K562 (cell line): ENCODE data around the gene SMIM30. TPM values are rescaled to one million over a fixed set of nuclear protein-coding genes. Genes with fewer than 3 reads are reported as not detected.

Experiments used
- EP400 ChIP-seq: fragments of 450-650 bp; IDR thresholded peaks from 2 replicates; pipeline ENCODE4 v1.6.1; 2017; ENCODE audit warnings: antibody characterized with exemption, mild to moderate bottlenecking, moderate library complexity
- GABPB2 ChIP-seq: fragments of 250-450 bp; sonication (Bioruptor Pico); conservative IDR thresholded peaks from 2 replicates; pipeline ENCODE4 v1.5.1; 2021; ENCODE audit warnings: mild to moderate bottlenecking
- HEY1 ChIP-seq: fragments of 250-450 bp; sonication (Bioruptor Pico); IDR thresholded peaks from 2 replicates; pipeline ENCODE4 v1.5.0; 2020; ENCODE audit warnings: mild to moderate bottlenecking, moderate library complexity, borderline replicate concordance
- MCM5 ChIP-seq: fragments of 450-650 bp; IDR thresholded peaks from 2 replicates; pipeline ENCODE4 v1.6.1; 2016; ENCODE audit warnings: low read depth
- MTA1 ChIP-seq: fragments of 450-650 bp; IDR thresholded peaks from 2 replicates; pipeline ENCODE4 v1.6.1; 2017; ENCODE audit warnings: borderline replicate concordance
- MYC ChIP-seq, 2 experiments: fragments of 250-450 bp in 1 of 2; sonication (Bioruptor Pico) in 1 of 2; IDR thresholded peaks; 2 replicates each; pipeline versions ENCODE4 v1.5.1 to v1.6.1; 2012 to 2021; ENCODE audit warnings: low read depth in 2 of 2, borderline replicate concordance in 1 of 2, improper control_type of control experiment in 1 of 2, low read length in 1 of 2, mild to moderate bottlenecking in 1 of 2, moderate library complexity in 1 of 2
- NCOA2 ChIP-seq, 2 experiments: fragments of 450-650 bp; IDR thresholded peaks; 2 replicates each; pipeline ENCODE4 v1.6.1; 2018; ENCODE audit warnings: mild to moderate bottlenecking in 2 of 2, moderate library complexity in 1 of 2; ENCODE audit not compliant: partially characterized antibody in 2 of 2
- NFE2 ChIP-seq: IDR thresholded peaks from 2 replicates; pipeline ENCODE4 v1.6.1; 2014; ENCODE audit warnings: antibody characterized with exemption, low read depth
- PHF20 ChIP-seq: fragments of 450-650 bp; IDR thresholded peaks from 2 replicates; pipeline ENCODE4 v1.6.1; 2018; ENCODE audit not compliant: partially characterized antibody
- XRCC4 ChIP-seq: IDR thresholded peaks from one replicate; pipeline ENCODE4 v1.6.1; 2011; ENCODE audit not compliant: insufficient read depth, insufficient read length; ENCODE audit errors: extremely low read depth
- polyA plus RNA-seq, 8 experiments: library from polyadenylated mRNA; depleted of rRNA in 4 of 8; stranded (reverse) in 5 of 8; unstranded in 3 of 8; fragments of >200 nt; fragmentation: Nextera tagmentation in 2 of 8; fragmentation: Illumina TruSeq in 1 of 8; extraction: Ambion mirVana in 2 of 8; extraction: Trizol in 1 of 8; gene quantifications; 2 replicates each; pipeline versions ENCODE4 v1.2.1 to v1.2.3, GENCODE V29; 2011 to 2014; ENCODE audit warnings: inconsistent platforms in 1 of 8, missing spikeins in 1 of 8
- total RNA-seq, 7 experiments: library from RNA; depleted of rRNA in 6 of 7; stranded (reverse); fragments of >200 nt in 6 of 7; fragmentation: Illumina TruSeq in 2 of 7; extraction: Trizol in 2 of 7; gene quantifications; 2 replicates each; pipeline versions ENCODE4 v1.2.1 to v1.2.3, GENCODE V29; 2011 to 2021; ENCODE audit warnings: low replicate concordance in 1 of 7
- TF ChIP-seq, protein P1 (sequence below), 3 experiments: fragments of 200-800 bp in 1 of 3; fragments of 250-450 bp in 1 of 3; fragments of 450-650 bp in 1 of 3; sonication (Bioruptor Pico) in 1 of 3; sonication (Bioruptor generic) in 1 of 3; formaldehyde crosslinking in 1 of 3; IDR thresholded peaks; 2 replicates each; pipeline versions ENCODE4 v1.6.1 to v1.8.0; 2016 to 2022; ENCODE audit warnings: mild to moderate bottlenecking in 2 of 3, missing genetic modification characterization in 2 of 3, missing compliant biosample characterization in 1 of 3, moderate library complexity in 1 of 3
- TF ChIP-seq, protein P2 (sequence below): sonication (generic); formaldehyde crosslinking; IDR thresholded peaks from 2 replicates; pipeline ENCODE4 v1.8.1; 2023; ENCODE audit warnings: mild to moderate bottlenecking, missing genetic modification reagents, moderate library complexity
- TF ChIP-seq, protein P3 (sequence below): fragments of 450-650 bp; IDR thresholded peaks from 2 replicates; pipeline ENCODE4 v1.7.1; 2018; ENCODE audit warnings: mild to moderate bottlenecking, low read depth; ENCODE audit not compliant: partially characterized antibody
- TF ChIP-seq, protein P4 (sequence below): fragments of 450-650 bp; formaldehyde crosslinking; IDR thresholded peaks from 2 replicates; pipeline ENCODE4 v1.4.0; 2022; ENCODE audit warnings: mild to moderate bottlenecking, moderate library complexity
- TF ChIP-seq, protein P5 (sequence below): fragments of 450-650 bp; formaldehyde crosslinking; IDR thresholded peaks from 2 replicates; pipeline ENCODE4 v1.4.0; 2020; ENCODE audit warnings: mild to moderate bottlenecking, moderate library complexity

SMIM30 gene
- total and polyA plus RNA-seq, 9 of the 15 experiments (the other 6 are each of a cell fraction or from before 2014, with no cell fraction given), result 161 to 891 (median 316) TPM

DNA sequence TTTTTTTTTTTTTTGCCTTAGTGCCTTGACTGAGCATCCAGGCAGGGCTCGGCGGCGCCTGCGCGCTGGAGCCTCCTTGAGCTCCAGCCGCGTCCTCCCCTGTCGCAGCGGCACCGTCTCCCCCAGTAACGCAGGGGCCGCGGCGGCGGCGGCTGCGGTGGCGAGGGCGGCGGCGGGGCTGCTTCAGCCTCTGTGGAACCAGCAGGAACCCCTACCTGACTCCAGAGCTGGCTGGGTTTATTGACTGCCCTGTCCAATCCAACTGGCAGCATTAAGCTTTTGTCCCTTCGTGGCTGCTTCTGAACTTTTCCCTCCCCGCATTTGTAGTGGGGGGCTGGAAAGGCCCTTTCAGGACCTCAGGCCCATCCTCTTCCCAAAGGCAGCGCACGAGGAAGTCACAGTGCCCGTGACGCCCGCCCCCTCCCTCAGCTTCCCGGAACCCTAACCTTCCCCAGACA is 31.9 kb downstream of the SMIM30 start, which contains the start of gene GPR85 (continued):
- TF ChIP-seq, protein P1, sequence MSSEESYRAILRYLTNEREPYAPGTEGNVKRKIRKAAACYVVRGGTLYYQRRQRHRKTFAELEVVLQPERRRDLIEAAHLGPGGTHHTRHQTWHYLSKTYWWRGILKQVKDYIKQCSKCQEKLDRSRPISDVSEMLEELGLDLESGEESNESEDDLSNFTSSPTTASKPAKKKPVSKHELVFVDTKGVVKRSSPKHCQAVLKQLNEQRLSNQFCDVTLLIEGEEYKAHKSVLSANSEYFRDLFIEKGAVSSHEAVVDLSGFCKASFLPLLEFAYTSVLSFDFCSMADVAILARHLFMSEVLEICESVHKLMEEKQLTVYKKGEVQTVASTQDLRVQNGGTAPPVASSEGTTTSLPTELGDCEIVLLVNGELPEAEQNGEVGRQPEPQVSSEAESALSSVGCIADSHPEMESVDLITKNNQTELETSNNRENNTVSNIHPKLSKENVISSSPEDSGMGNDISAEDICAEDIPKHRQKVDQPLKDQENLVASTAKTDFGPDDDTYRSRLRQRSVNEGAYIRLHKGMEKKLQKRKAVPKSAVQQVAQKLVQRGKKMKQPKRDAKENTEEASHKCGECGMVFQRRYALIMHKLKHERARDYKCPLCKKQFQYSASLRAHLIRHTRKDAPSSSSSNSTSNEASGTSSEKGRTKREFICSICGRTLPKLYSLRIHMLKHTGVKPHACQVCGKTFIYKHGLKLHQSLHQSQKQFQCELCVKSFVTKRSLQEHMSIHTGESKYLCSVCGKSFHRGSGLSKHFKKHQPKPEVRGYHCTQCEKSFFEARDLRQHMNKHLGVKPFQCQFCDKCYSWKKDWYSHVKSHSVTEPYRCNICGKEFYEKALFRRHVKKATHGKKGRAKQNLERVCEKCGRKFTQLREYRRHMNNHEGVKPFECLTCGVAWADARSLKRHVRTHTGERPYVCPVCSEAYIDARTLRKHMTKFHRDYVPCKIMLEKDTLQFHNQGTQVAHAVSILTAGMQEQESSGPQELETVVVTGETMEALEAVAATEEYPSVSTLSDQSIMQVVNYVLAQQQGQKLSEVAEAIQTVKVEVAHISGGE (CRISPR knock-in tag; IDR thresholded peaks at IDR 0.05), result no peak
- TF ChIP-seq MYC (IDR thresholded peaks at IDR 0.05; ENCODE audit: low read depth, low read length), result 0 out of 2 replicates have a peak, but pooled peaks have one; percentile 15
- TF ChIP-seq MYC (CRISPR knock-in tag; IDR thresholded peaks at IDR 0.05; ENCODE audit: borderline replicate concordance, low read depth), result no peak
- TF ChIP-seq, protein P2, sequence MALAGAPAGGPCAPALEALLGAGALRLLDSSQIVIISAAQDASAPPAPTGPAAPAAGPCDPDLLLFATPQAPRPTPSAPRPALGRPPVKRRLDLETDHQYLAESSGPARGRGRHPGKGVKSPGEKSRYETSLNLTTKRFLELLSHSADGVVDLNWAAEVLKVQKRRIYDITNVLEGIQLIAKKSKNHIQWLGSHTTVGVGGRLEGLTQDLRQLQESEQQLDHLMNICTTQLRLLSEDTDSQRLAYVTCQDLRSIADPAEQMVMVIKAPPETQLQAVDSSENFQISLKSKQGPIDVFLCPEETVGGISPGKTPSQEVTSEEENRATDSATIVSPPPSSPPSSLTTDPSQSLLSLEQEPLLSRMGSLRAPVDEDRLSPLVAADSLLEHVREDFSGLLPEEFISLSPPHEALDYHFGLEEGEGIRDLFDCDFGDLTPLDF, result no peak
- TF ChIP-seq, protein P3, sequence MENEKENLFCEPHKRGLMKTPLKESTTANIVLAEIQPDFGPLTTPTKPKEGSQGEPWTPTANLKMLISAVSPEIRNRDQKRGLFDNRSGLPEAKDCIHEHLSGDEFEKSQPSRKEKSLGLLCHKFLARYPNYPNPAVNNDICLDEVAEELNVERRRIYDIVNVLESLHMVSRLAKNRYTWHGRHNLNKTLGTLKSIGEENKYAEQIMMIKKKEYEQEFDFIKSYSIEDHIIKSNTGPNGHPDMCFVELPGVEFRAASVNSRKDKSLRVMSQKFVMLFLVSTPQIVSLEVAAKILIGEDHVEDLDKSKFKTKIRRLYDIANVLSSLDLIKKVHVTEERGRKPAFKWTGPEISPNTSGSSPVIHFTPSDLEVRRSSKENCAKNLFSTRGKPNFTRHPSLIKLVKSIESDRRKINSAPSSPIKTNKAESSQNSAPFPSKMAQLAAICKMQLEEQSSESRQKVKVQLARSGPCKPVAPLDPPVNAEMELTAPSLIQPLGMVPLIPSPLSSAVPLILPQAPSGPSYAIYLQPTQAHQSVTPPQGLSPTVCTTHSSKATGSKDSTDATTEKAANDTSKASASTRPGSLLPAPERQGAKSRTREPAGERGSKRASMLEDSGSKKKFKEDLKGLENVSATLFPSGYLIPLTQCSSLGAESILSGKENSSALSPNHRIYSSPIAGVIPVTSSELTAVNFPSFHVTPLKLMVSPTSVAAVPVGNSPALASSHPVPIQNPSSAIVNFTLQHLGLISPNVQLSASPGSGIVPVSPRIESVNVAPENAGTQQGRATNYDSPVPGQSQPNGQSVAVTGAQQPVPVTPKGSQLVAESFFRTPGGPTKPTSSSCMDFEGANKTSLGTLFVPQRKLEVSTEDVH, result no peak
- no peak for TF ChIP-seq NCOA2 (IDR thresholded peaks at IDR 0.05; ENCODE audit: partially characterized antibody in 2 of 2)
- TF ChIP-seq XRCC4, result no peak
- TF ChIP-seq MCM5, result no peak
- TF ChIP-seq MTA1, result 0 out of 2 replicates have a peak, but pooled peaks have one; percentile 18
- TF ChIP-seq, protein P4, sequence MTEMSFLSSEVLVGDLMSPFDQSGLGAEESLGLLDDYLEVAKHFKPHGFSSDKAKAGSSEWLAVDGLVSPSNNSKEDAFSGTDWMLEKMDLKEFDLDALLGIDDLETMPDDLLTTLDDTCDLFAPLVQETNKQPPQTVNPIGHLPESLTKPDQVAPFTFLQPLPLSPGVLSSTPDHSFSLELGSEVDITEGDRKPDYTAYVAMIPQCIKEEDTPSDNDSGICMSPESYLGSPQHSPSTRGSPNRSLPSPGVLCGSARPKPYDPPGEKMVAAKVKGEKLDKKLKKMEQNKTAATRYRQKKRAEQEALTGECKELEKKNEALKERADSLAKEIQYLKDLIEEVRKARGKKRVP (CRISPR knock-in tag), result 0 out of 2 replicates have a peak, but pooled peaks have one; percentile 10
- TF ChIP-seq, protein P5, sequence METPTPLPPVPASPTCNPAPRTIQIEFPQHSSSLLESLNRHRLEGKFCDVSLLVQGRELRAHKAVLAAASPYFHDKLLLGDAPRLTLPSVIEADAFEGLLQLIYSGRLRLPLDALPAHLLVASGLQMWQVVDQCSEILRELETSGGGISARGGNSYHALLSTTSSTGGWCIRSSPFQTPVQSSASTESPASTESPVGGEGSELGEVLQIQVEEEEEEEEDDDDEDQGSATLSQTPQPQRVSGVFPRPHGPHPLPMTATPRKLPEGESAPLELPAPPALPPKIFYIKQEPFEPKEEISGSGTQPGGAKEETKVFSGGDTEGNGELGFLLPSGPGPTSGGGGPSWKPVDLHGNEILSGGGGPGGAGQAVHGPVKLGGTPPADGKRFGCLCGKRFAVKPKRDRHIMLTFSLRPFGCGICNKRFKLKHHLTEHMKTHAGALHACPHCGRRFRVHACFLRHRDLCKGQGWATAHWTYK (CRISPR knock-in tag), result no peak
- TF ChIP-seq GABPB2 (CRISPR knock-in tag), result no peak
- TF ChIP-seq NFE2, result no peak
- TF ChIP-seq EP400, result peak; percentile 33
- TF ChIP-seq HEY1, result no peak
- no peak for TF ChIP-seq PHF20
